ENCODE results near the gene ZNF860.
"Not testable (repeated sequence)": the region's sequence is repeated elsewhere in the genome, so short reads cannot be mapped to it uniquely, and the experiment has no call there.

Gene ZNF860

GRCh38 chr3:31988271-31988670, 6.7 kb downstream of the ZNF860 start:
- Histone ChIP-seq H3K27ac (no peak overlapping the region), H3K4me3 (no peak overlapping the region)

DNA sequence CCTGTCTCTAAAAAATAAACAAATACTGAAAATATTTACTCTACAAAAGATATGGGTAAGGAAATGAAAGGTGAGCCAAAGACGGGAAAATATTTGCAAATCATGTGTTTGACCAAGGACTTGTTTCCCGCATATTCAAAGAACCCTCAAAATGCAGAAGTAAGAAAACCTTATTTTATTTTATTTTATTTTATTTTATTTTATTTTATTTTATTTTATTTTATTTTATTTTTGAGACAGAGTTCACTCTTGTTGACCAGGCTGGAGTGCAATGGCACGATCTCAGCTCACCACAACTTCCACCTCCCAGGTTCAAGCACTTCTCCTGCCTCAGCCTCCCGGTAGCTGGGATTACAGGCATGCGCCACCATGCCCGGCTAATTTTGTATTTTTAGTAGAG, 11.4 kb downstream of the ZNF860 start:
- H3K27ac ChIP-seq, H3K4me3 ChIP-seq: not testable (repeated sequence)

DNA sequence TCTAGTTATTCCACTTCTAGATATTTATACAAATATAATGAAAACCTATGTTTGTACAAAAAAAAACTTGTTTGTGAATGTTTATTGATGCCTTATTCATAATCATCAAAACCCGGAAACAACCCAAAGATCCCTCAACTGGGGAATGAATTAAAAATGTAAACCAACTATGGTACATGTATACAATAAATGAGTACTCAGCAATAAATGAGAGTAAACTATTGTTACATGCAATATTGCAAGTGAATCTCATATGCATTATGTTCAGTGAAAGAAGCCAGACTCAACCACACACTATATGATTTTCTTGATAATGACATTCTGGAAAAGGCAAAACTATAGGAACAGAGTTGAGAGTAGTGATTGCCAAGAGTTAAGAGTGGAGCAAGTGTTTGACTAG, 12.3 kb downstream of the ZNF860 start:
- Histone ChIP-seq H3K4me3 (no peak overlapping the region), H3K27ac (no peak overlapping the region)

- not testable (repeated sequence) for H3K4me3 ChIP-seq, H3K27ac ChIP-seq
These were observed 13.5 kb downstream of the ZNF860 start for GRCh38 chr3:31995026-31995425.

- Histone ChIP-seq H3K4me3 (no peak overlapping the region), H3K27ac (no peak overlapping the region)
These were observed 14.6 kb downstream of the ZNF860 start for GRCh38 chr3:31996195-31996594.

- no peak overlapping the region for H3K27ac ChIP-seq
- H3K4me3 ChIP-seq, result no peak overlapping the region
These were observed 15.9 kb downstream of the ZNF860 start for GRCh38 chr3:31997500-31997899.

DNA sequence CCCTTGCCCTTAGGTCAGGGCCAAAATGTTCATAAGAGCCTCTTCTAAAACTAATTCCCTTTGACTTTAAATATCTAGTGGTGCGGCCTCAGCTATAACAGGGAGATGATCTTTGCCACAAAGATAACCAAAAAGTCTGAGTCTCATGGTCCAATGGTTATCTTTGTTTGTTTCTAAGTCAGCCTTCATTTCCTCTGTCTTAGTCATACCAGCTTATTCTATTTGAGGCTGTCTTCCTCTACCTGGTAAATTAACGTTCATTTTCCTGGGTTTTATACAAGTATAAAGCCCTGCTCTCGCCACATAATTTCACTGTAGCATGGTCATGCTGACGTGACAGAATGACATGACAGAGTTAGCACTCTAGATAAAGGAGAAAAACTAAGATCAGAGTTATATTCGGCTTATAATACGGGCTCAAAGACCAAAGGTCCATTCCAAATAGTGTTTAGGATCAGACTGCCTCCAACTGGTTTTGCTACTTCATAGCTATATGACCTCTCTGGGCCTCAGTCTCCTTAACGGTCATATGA, 18.4 kb downstream of the ZNF860 start:
- no peak overlapping the region for H3K27ac ChIP-seq
- H3K4me3 ChIP-seq, result no peak overlapping the region

DNA sequence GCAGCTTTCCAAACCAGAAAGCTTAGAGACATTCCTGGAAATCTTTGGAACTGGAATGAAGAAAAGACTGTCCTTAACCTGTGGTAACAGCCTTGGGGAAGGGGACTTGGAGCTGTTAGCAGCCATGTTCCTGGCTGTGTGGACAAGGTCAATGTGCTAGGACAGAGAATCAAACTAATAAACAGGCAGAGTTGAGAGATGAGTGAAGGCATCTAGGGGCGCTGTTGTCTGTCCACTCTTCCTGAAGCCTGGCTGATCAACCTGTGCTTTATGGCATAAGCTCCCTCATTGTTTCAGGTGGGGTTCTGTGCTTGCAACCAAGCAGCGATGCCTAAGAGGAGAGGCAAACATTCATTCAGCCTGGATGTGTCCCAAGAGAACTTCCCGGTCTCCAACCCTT, 19.3 kb downstream of the ZNF860 start:
- no peak overlapping the region for H3K27ac ChIP-seq
- H3K4me3 ChIP-seq, result no peak overlapping the region

DNA sequence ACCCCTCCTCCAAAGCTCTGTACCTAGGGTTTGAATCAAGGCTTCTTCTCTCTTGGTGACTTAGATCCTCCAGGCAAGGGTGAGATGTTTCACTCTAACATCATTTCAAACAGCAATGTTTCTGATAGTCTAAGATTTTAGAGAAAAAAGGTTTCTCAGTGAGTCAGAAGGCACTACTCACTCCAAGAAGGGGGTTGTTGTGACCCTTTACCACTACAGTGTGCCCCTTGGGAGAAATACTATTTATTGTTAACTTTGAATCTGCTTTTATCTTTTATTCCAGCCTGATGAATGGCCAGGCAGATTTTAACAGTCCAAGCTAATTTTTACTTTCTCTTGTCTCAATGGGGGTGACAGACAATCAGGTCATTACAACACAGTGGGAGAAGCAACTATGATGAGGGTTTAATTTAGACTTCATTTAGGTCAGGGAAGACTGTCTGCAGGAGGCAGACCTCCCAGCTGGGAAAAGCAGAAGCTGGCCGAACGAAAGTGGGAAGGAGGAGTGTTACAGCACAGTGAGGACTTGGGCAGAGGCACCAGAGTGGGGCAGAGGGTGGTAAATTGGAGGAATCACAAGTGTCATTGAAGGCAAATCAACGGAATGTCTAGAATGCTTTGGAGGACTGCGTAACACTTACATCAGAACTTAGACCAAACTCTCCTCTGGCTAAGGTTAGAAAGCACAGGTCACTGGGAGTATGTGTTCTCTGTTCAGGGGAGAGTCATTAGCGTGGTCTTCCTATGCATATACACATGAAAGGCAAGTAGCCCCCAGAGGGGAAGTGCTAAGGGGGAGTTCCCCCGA, 21.2 kb downstream of the ZNF860 start:
- no peak overlapping the region for H3K4me3 ChIP-seq
- H3K27ac ChIP-seq, result no peak overlapping the region

GRCh38 chr3:32003380-32003779, 21.8 kb downstream of the ZNF860 start:
- H3K4me3 ChIP-seq, result no peak overlapping the region
- H3K27ac ChIP-seq, result no peak overlapping the region

GRCh38 chr3:32004113-32004765, 22.7 kb downstream of the ZNF860 start:
- H3K27ac ChIP-seq, result no peak overlapping the region
- H3K4me3 ChIP-seq, result no peak overlapping the region

DNA sequence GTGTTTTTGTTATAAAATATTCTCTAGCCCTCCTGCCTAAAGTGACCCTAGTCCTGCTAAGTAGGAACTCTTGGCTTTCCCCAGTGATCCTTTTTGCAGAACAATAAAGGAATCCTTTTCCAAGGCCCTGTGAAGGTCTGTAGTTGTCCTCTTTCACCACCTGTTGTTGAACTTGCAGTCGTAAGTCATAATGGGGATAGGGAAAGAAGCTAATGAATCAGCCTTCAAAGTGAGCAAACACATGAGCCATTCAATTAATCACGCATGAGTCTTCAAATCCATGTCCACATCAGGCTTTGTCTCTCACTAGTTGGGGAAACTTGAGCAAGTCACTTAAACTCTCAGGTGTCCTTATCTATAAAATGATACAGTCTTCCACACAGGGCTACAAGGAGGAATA, 27.6 kb downstream of the ZNF860 start:
- Histone ChIP-seq H3K27ac (no peak overlapping the region), H3K4me3 (no peak overlapping the region)

DNA sequence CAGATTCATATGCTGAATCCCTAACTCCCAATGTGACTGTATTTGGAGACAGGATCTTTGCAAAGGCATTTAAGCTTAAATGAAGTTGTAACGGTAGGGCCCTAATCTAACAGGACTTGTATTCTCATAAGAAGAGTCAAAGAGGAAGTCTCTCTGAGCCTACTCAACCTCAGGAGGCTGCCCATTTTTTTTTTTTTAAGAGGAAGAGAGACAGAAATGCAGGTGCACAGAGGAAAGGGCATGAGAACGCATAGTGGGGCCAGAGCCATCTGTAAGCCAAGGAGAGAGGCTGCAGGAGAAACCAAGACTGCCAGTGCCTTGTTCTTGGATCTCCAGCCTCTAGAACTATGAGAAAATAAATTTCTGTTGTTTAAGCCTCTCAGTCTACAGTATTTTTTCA, 28.4 kb downstream of the ZNF860 start:
- no peak overlapping the region for H3K4me3 ChIP-seq
- no peak overlapping the region for H3K27ac ChIP-seq

GRCh38 chr3:32010699-32011098, 29.1 kb downstream of the ZNF860 start:
- not testable (repeated sequence) for H3K27ac ChIP-seq, H3K4me3 ChIP-seq

- H3K27ac ChIP-seq, H3K4me3 ChIP-seq: not testable (repeated sequence)
These were observed 34.1 kb downstream of the ZNF860 start for GRCh38 chr3:32015638-32016037.

GRCh38 chr3:32017286-32017685, 35.7 kb downstream of the ZNF860 start:
- Histone ChIP-seq H3K27ac (no peak overlapping the region), H3K4me3 (no peak overlapping the region)

DNA sequence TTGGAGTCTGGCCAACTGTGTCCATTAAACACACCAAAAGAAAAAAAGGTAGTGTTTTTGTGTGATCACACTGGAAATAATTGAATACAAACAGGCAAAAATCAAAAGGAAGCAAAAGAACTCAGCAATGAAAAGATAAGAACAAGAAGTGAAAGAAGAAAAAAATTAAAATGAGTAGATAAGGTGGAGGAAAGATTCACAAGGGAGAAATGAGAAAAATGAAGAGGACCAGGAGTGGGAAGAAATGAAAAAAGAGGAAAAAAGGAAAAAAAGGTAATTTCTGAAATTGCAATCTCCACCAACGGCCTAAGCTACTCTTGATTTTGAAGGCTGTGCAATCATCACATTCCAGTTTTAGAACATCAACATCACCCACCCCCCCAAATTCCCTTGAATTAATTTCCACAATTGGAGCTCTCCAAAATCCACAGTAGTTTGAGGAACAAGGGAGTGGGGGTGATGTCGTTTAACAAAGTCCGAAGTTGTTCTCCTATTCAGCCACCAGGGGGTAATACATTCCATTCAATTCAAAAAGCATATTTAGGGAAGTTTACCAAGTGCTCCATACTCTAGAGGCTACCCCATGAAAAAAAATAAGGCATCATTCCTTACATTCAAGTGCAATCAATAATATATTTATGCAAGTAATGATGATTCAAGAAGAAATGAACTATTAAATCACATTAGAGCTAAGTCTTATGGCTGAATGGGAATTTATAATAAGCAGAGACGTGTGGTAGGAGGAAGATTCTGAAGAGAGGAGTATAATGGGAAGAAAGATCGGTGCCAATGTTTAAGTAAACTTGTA, 37.4 kb downstream of the ZNF860 start:
- H3K4me3 ChIP-seq, result no peak overlapping the region
- H3K27ac ChIP-seq, result no peak overlapping the region

DNA sequence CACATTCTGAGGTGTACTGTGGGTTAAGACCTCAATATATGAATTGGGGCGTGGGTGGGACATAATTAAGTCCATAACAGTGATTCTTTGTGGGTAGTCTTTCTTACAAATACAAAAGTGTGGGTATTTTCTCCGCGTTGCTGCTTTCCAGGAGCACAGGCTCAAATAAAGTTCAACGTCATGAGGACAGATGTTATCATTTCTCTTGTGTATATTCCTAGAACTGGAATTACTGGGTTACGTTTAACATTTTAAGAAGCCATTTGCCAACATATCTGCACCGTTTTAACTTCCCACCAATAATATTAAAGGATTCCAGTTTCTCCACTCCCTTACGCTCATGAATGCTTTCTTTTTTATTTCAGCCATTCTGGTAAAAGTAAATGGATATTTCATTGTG, 39.6 kb downstream of the ZNF860 start:
- no peak overlapping the region for H3K4me3 ChIP-seq
- no peak overlapping the region for H3K27ac ChIP-seq

DNA sequence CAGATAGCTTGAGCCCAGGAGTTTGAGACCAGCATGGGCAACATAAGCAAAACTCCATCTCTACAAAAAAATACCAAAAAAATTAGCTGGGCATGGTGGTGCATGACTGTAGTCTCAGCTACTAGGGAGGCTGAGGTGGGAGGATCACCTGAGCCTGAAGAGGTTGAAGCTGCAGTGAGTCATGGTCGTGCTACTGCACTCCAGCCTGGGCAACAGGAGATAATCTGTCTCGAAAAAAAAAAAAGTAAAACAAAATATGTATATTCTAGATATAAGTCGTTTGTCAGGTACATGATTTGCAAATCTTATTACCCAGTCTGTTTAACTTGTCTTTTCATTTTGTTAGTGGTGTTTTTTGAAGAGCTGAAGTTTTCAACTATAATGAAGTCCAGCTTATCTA, 40.2 kb downstream of the ZNF860 start:
- H3K4me3 ChIP-seq, result no peak overlapping the region
- no peak overlapping the region for H3K27ac ChIP-seq

GRCh38 chr3:32022947-32023346, 41.4 kb downstream of the ZNF860 start:
- Histone ChIP-seq H3K27ac (no peak overlapping the region), H3K4me3 (no peak overlapping the region)

DNA sequence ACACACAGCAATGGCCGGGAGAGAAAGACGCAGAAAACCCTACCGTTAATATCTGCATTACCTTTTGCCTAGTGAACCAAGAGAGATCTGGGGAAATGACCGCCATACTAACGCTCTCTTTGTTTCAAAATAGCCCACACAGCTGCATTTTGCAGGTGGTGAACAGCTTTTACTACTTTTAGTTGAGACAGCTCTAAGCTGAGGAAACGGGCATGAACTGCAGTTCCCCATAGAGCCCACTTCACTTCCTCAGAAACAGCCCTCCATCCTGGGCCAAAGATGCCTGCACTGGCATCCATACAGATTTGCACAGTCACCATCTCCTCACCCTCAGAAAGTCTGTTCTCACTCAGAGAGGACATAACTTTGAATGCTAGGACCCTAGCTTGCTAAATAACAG, 45.0 kb downstream of the ZNF860 start:
- Histone ChIP-seq H3K27ac (no peak overlapping the region), H3K4me3 (no peak overlapping the region)
